Skeletal muscle tissue (tissue), 4 donors: ENCODE data around the gene TUSC2. TPM values are rescaled to one million over a fixed set of nuclear protein-coding genes. Genes with fewer than 3 reads are reported as not detected.

Source experiments
- H3K27ac ChIP-seq: one replicate; pipeline ENCODE4 v1.7.0; 2013; ENCODE audit warnings: mild to moderate bottlenecking, low read depth, low read length, inconsistent platforms
- H3K27me3 ChIP-seq, 3 donors: one replicate each; pipeline ENCODE4 v1.7.0; 2013; ENCODE audit warnings: low read length in 3 of 3; ENCODE audit not compliant: control insufficient read depth in 3 of 3, insufficient read depth in 3 of 3
- H3K36me3 ChIP-seq, 3 donors: one replicate each; pipeline ENCODE4 v1.7.0; 2013; ENCODE audit warnings: low read length in 3 of 3; ENCODE audit not compliant: control insufficient read depth in 3 of 3, insufficient read depth in 3 of 3
- H3K4me1 ChIP-seq, 3 donors: one replicate each; pipeline ENCODE4 v1.7.0; 2013; ENCODE audit warnings: low read length in 3 of 3, mild to moderate bottlenecking in 3 of 3; ENCODE audit not compliant: control insufficient read depth in 3 of 3, insufficient read depth in 3 of 3
- H3K4me3 ChIP-seq, 3 donors: one replicate each; pipeline ENCODE4 v1.7.0; 2013; ENCODE audit warnings: low read length in 3 of 3
- H3K9ac ChIP-seq, 3 donors: one replicate each; pipeline ENCODE4 v1.7.0; 2013; ENCODE audit warnings: low read length in 3 of 3, mild to moderate bottlenecking in 3 of 3, moderate library complexity in 2 of 3, low read depth in 1 of 3
- H3K9me3 ChIP-seq, 3 donors: one replicate each; pipeline ENCODE4 v1.7.0; 2013; ENCODE audit warnings: low read length in 3 of 3; ENCODE audit not compliant: control insufficient read depth in 3 of 3
- total RNA-seq: library from RNA; depleted of rRNA; stranded (reverse); fragments of >200 nt; gene quantifications from one replicate; pipeline ENCODE4 v1.2.3, GENCODE V29; 2014
- donor health status: Osteomylitis.

The TUSC2 gene
- total RNA-seq, 1 donor from 2014 or later = 7.8 TPM

DNA sequence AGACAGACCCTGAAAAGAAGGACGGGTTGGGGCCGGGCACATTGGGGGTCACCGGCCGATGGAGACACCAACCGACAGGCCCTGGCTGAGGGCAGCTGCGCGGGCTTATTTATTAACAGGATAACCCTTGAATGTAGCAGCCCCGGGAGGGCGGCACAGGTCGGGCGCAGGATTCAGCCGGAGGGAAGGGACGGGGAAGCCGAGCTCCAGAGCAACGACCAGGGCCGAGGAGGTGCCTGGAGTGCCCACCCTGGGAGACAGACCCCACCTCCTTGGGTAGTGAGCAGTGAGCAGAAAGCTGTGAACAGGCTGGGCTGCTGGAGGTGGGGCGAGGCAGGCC, 51.3 kb downstream of the TUSC2 start:
- Histone ChIP-seq H3K9me3 (no peaks in the 10 kb centered on the region), H3K27ac (no peak overlapping the region), H3K4me3 (no peak overlapping the region), H3K36me3 (no peaks in the 10 kb centered on the region), H3K4me1 (peaks cover 20 to 35% (median 30%) of the 10 kb centered on the region in 3 donors), H3K9ac (no peak overlapping the region), H3K27me3 (peaks cover 0 to 8% (median 0%) of the 10 kb centered on the region in 3 donors)

DNA sequence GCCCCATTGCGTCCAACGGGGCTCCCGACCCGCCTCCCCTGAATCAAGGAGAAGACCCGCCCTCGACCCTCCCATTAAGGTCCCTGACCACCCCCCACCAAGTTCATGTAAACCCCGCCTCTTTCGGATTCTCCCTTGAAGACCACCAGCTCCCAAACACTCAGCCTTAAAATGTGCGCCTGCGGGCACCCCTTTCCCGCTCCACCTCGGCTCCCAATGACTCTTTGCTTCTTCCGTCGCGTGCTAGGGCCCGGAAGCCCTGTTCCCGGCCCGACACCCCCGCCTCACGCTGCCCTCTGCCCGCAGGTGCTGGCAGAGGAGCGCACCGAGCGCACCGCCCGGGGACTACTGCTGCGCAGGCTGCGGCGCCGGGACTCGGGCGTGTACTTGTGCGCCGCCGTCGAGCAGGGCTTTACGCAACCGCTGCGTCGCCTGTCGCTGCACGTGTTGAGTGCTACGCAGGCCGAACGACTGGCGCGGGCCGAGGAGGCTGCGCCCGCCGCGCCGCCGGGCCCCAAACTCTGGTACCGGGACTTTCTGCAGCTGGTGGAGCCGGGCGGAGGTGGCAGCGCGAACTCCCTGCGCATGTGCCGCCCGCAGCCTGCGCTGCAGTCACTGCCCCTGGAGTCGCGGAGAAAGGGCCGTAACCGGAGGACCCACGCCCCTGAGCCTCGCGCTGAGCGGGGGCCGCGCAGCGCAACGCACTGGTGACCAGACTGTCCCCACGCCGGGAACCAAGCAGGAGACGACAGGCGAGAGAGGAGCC, 51.8 kb downstream of the TUSC2 start:
- Histone ChIP-seq H3K27me3 (peaks cover 0 to 8% (median 0%) of the 10 kb centered on the region in 3 donors), H3K4me3 (no peak overlapping the region), H3K9ac (no peak overlapping the region), H3K27ac (no peak overlapping the region), H3K4me1 (peaks cover 20 to 35% (median 35%) of the 10 kb centered on the region in 3 donors), H3K36me3 (no peaks in the 10 kb centered on the region), H3K9me3 (no peaks in the 10 kb centered on the region)

DNA sequence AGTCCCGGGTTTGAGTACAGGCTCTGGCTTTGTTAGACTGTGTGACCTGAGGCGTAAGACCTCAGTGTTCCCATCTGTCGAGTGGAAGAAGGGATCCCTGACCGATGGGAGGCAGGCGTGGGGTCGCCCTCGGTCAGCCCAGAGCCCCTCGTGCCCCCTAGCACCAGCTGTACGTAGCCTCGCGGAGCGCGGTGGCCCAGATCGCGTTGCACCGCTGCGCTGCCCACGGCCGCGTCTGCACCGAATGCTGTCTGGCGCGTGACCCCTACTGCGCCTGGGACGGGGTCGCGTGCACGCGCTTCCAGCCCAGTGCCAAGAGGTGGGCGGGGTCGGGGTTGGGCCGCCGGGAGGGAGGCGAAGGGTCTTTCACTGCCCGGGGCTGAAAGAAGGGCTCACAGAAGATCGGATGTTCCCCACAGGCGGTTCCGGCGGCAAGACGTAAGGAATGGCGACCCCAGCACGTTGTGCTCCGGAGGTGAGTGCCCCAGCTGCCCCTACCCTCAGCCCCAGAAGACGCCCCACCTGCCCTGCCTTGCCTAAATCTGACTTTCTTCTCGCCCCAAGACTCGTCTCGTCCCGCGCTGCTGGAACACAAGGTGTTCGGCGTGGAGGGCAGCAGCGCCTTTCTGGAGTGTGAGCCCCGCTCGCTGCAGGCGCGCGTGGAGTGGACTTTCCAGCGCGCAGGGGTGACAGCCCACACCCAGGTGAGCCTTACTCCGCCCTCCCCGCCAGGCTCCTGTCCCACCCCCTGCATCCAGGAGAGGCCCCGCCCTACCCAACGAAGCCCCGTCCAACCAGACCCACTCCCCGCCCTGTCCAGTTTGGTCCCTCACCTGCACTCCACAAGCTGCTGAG, 52.7 kb downstream of the TUSC2 start:
- Histone ChIP-seq H3K4me1 (peaks cover 21 to 43% (median 36%) of the 10 kb centered on the region in 3 donors), H3K9ac (no peak overlapping the region), H3K27me3 (peaks cover 0 to 8% (median 0%) of the 10 kb centered on the region in 3 donors), H3K27ac (no peak overlapping the region), H3K36me3 (no peaks in the 10 kb centered on the region), H3K9me3 (no peaks in the 10 kb centered on the region), H3K4me3 (no peak overlapping the region)

Other genes with a start within 250 kb of the TUSC2 start
- gene RBM5, start 239.3 kb downstream of the TUSC2 start, total RNA-seq = 179 TPM
- 2.1 TPM for gene SEMA3F, start 172.9 kb downstream of the TUSC2 start, total RNA-seq
- gene GNAT1, start 136.6 kb downstream of the TUSC2 start, total RNA-seq = not detected
- gene SLC38A3, start 123.0 kb downstream of the TUSC2 start, total RNA-seq = 0.52 TPM
- gene GNAI2, start 92.0 kb downstream of the TUSC2 start, total RNA-seq = 78.8 TPM
- 19.8 TPM for gene SEMA3B, start 59.1 kb downstream of the TUSC2 start, total RNA-seq
- 15.1 TPM for gene LSMEM2, start 49.1 kb downstream of the TUSC2 start, total RNA-seq
- gene IFRD2, start 35.8 kb downstream of the TUSC2 start, total RNA-seq = 44.9 TPM
- 3.7 TPM for gene HYAL3, start 28.8 kb downstream of the TUSC2 start, total RNA-seq
- 1.6 TPM for gene NAA80, start 28.8 kb downstream of the TUSC2 start, total RNA-seq
- 2.6 TPM for gene HYAL1, start 24.6 kb downstream of the TUSC2 start, total RNA-seq
- gene HYAL2, start 5.5 kb downstream of the TUSC2 start, total RNA-seq = 43.8 TPM
- 17.7 TPM for gene RASSF1, start 12.6 kb upstream of the TUSC2 start, total RNA-seq
- gene ZMYND10, start 17.5 kb upstream of the TUSC2 start, total RNA-seq = 0.52 TPM
- 15.7 TPM for gene NPRL2, start 22.6 kb upstream of the TUSC2 start, total RNA-seq
- 14.1 TPM for gene CYB561D2, start 22.6 kb upstream of the TUSC2 start, total RNA-seq
- 24.5 TPM for gene TMEM115, start 31.3 kb upstream of the TUSC2 start, total RNA-seq
- gene CACNA2D2, start 175.4 kb upstream of the TUSC2 start, total RNA-seq = 1.0 TPM
- 11.5 TPM for gene C3orf18, start 239.5 kb upstream of the TUSC2 start, total RNA-seq
- 7.8 TPM for gene HEMK1, start 241.3 kb upstream of the TUSC2 start, total RNA-seq